Keratinocyte (primary cell): ENCODE data around the gene FBXL2. TPM values are rescaled to one million over a fixed set of nuclear protein-coding genes. Genes with fewer than 3 reads are reported as not detected.

Experiments
- DNase-seq: peaks from one replicate; pipeline ENCODE4 v3.0.0-alpha.2; 2011; ENCODE audit warnings: low read depth, missing footprints, low spot score
- FAIRE-seq: peaks from 2 replicates; lab custom pipeline; 2011; peaks lifted over from hg19 to GRCh38; lab: Jason Lieb, UNC
- H2AFZ ChIP-seq: 2 replicates; pipeline ENCODE4 v1.6.0; 2012; ENCODE audit warnings: low read length, control low read depth, inconsistent platforms; ENCODE audit not compliant: control insufficient read depth
- H3K27ac ChIP-seq: 2 replicates; pipeline ENCODE4 v1.5.1; 2011; ENCODE audit warnings: low read length; ENCODE audit not compliant: control insufficient read depth, insufficient read depth
- H3K27me3 ChIP-seq: 3 replicates; pipeline ENCODE4 v1.6.0; 2011; ENCODE audit warnings: low read length; ENCODE audit not compliant: control insufficient read depth, insufficient read depth; ENCODE audit errors: extremely low read depth
- H3K36me3 ChIP-seq, 2 experiments: 2 replicates in 1 of 2; 3 replicates in 1 of 2; pipeline ENCODE4 v1.5.1; 2011; ENCODE audit warnings: low read length in 2 of 2, mild to moderate bottlenecking in 1 of 2; ENCODE audit not compliant: control insufficient read depth in 2 of 2, insufficient read depth in 2 of 2; ENCODE audit errors: extremely low read depth in 1 of 2
- H3K4me1 ChIP-seq: 3 replicates; pipeline ENCODE4 v1.5.1; 2011; ENCODE audit warnings: low read length; ENCODE audit not compliant: control insufficient read depth, insufficient read depth; ENCODE audit errors: extremely low read depth
- H3K4me2 ChIP-seq: 3 replicates; pipeline ENCODE4 v1.6.0; 2011; ENCODE audit warnings: low read depth, low read length; ENCODE audit not compliant: control insufficient read depth, insufficient read depth; ENCODE audit errors: extremely low read depth
- H3K4me3 ChIP-seq, 3 experiments: fragments of 200-600 bp in 1 of 3; sonication (generic) in 1 of 3; 2 replicates in 2 of 3; 3 replicates in 1 of 3; pipeline ENCODE4 v1.5.1; 2011 to 2016; ENCODE audit warnings: low read length in 3 of 3, mild to moderate bottlenecking in 3 of 3, control low read depth in 2 of 3, inconsistent platforms in 1 of 3, low read depth in 1 of 3, mixed read lengths in 1 of 3, mixed run types in 1 of 3, moderate library complexity in 1 of 3; ENCODE audit not compliant: control insufficient read depth in 2 of 3, insufficient read depth in 2 of 3; ENCODE audit errors: extremely low read depth in 1 of 3
- H3K79me2 ChIP-seq: 2 replicates; pipeline ENCODE4 v1.6.0; 2012; ENCODE audit warnings: low read length; ENCODE audit not compliant: control insufficient read depth, insufficient read depth
- H3K9ac ChIP-seq: 3 replicates; pipeline ENCODE4 v1.6.0; 2011; ENCODE audit warnings: low read length; ENCODE audit not compliant: control insufficient read depth, insufficient read depth; ENCODE audit errors: extremely low read depth
- H3K9me1 ChIP-seq: 3 replicates; pipeline ENCODE4 v1.6.0; 2011; ENCODE audit warnings: low read length; ENCODE audit not compliant: control insufficient read depth, insufficient read depth; ENCODE audit errors: extremely low read depth
- H3K9me3 ChIP-seq: 2 replicates; pipeline ENCODE4 v1.5.1; 2012; ENCODE audit warnings: low read depth, low read length; ENCODE audit not compliant: control insufficient read depth
- H4K20me1 ChIP-seq: 3 replicates; pipeline ENCODE4 v1.6.0; 2011; ENCODE audit warnings: low read length; ENCODE audit not compliant: control insufficient read depth, insufficient read depth; ENCODE audit errors: extremely low read depth
- EZH2 ChIP-seq: IDR thresholded peaks from one replicate; pipeline ENCODE4 v1.6.1; 2012; ENCODE audit warnings: inconsistent platforms, mild to moderate bottlenecking, low read length, moderate library complexity
- dilution Hi-C: fragments of 300-500 bp; cut with MboI; formaldehyde crosslinking; loops from one replicate; pipeline ENCODE4 v1.7.0; 2020; ENCODE audit warnings: low sequenced_read_pairs; ENCODE audit not compliant: extremely low pct_ligation_motif_present
- polyA plus RNA-seq, 5 experiments: library from polyadenylated mRNA; depleted of rRNA in 3 of 5; stranded (reverse) in 3 of 5; stranded (forward) in 1 of 5; unstranded in 1 of 5; fragments of >200 nt; gene quantifications; 1 replicate in 1 of 5; 2 replicates in 3 of 5; 3 replicates in 1 of 5; pipeline versions ENCODE4 v1.2.1 to v1.2.3, GENCODE V29; 2011 to 2012; ENCODE audit warnings: missing spikeins in 2 of 5, low read depth in 1 of 5, low replicate concordance in 1 of 5
- TF ChIP-seq, protein P1 (sequence below), 3 experiments: IDR thresholded peaks in 1 of 3; conservative IDR thresholded peaks in 1 of 3; optimal IDR thresholded peaks in 1 of 3; 2 replicates in 2 of 3; 3 replicates in 1 of 3; pipeline versions ENCODE3 to v1.5.1; 2011; ENCODE audit warnings: low read length in 3 of 3, mild to moderate bottlenecking in 3 of 3, moderate library complexity in 2 of 3, control low read depth in 1 of 3, inconsistent platforms in 1 of 3; ENCODE audit not compliant: insufficient read depth in 2 of 3; ENCODE audit errors: extremely low read depth in 1 of 3

FBXL2 gene
- polyA plus RNA-seq, 1 donor (not counting 4 experiments of a cell fraction or from before 2014, with no cell fraction given) = 25.9 TPM

DNA sequence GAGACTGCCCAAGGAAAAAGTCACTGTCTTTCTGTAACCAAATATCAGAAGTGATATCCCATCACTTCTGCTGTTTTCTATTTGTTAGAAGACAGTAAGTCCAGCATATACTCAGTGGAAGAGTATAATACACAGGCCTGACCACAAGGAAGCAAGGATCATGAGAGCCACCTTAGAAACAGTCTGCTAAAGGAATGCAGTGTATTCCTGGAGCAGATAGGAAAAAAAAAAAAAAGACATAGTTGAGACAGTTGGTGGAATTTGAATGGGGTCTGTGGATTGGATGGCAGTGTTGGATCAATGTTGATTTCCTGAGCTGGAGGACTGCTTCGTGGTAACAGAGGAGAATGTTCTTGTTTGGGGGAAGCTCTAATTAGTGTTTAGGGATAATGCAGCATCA lies 26.5 kb upstream of the FBXL2 start:
- Histone ChIP-seq H3K27ac (no peak overlapping the region), H3K36me3 (no peaks in the 10 kb centered on the region), H3K79me2 (no peaks in the 10 kb centered on the region), H3K27me3 (no peaks in the 10 kb centered on the region), H3K4me2 (no peak overlapping the region), H3K9me3 (no peaks in the 10 kb centered on the region), H3K9ac (no peak overlapping the region), H2AFZ (no peak overlapping the region), H3K4me3 (no peak overlapping the region), H4K20me1 (no peaks in the 10 kb centered on the region), H3K9me1 (no peaks in the 10 kb centered on the region), H3K4me1 (no peaks in the 10 kb centered on the region)
- dilution Hi-C loops = no loop called here
- TF ChIP-seq, protein P1, sequence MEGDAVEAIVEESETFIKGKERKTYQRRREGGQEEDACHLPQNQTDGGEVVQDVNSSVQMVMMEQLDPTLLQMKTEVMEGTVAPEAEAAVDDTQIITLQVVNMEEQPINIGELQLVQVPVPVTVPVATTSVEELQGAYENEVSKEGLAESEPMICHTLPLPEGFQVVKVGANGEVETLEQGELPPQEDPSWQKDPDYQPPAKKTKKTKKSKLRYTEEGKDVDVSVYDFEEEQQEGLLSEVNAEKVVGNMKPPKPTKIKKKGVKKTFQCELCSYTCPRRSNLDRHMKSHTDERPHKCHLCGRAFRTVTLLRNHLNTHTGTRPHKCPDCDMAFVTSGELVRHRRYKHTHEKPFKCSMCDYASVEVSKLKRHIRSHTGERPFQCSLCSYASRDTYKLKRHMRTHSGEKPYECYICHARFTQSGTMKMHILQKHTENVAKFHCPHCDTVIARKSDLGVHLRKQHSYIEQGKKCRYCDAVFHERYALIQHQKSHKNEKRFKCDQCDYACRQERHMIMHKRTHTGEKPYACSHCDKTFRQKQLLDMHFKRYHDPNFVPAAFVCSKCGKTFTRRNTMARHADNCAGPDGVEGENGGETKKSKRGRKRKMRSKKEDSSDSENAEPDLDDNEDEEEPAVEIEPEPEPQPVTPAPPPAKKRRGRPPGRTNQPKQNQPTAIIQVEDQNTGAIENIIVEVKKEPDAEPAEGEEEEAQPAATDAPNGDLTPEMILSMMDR (optimal IDR thresholded peaks at IDR 0.05 in 1 of 3, IDR thresholded peaks at IDR 0.05 in 1 of 3, conservative IDR thresholded peaks at IDR 0.05 in 1 of 3; ENCODE audit: extremely low read depth in 1 of 3, insufficient read depth in 2 of 3, low read length in 3 of 3) = no peak
- no peak for TF ChIP-seq EZH2
- FAIRE-seq (no peak), DNase-seq (no peak)

DNA sequence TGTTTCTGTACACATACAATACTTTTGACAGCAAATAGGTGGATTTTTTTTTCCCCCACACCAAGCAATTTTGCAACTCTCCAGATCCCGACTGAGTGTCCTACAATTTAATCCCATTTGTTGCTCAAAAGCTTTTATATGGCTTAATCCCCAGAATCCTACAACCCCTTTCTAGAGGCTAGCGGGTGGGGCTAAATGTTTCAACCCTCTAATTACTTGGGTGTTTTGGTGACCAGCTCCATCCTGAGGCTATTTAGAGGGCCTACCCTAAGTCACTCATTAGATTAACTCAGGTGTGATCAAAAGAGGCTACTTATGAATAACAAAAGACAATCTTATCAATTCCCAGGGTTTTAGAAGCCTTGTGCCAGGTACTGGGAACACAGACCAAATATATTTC lies 21.0 kb upstream of the FBXL2 start:
- H3K79me2 ChIP-seq = no peaks in the 10 kb centered on the region
- H3K27me3 ChIP-seq = no peaks in the 10 kb centered on the region
- no peak for TF ChIP-seq EZH2
- TF ChIP-seq, protein P1 (optimal IDR thresholded peaks at IDR 0.05 in 1 of 3, IDR thresholded peaks at IDR 0.05 in 1 of 3, conservative IDR thresholded peaks at IDR 0.05 in 1 of 3; ENCODE audit: extremely low read depth in 1 of 3, insufficient read depth in 2 of 3, low read length in 3 of 3) = no peak
- no peak overlapping the region for H2AFZ ChIP-seq
- no peaks in the 10 kb centered on the region for H3K36me3 ChIP-seq
- H3K9me1 ChIP-seq = no peaks in the 10 kb centered on the region
- dilution Hi-C loops = no loop called here
- no peak overlapping the region for H3K4me2 ChIP-seq
- H3K9me3 ChIP-seq = no peaks in the 10 kb centered on the region
- H4K20me1 ChIP-seq = no peaks in the 10 kb centered on the region
- FAIRE-seq (no peak), DNase-seq (no peak)
- H3K27ac ChIP-seq = no peak overlapping the region
- H3K9ac ChIP-seq = no peak overlapping the region
- no peak overlapping the region for H3K4me3 ChIP-seq
- H3K4me1 ChIP-seq = no peaks in the 10 kb centered on the region
